Endothelial cell of umbilical vein (primary cell): Measurements from ENCODE around the gene HOXD10.

Source experiments
- TF ChIP-seq, protein P1 (sequence below), 2 donors: IDR thresholded peaks; 1 replicate in 1 of 2; 2 replicates in 1 of 2; pipeline ENCODE4 v1.5.1; 2011; ENCODE audit warnings: low read length in 2 of 2, mild to moderate bottlenecking in 2 of 2, moderate library complexity in 2 of 2, control low read depth in 1 of 2, inconsistent platforms in 1 of 2, low read depth in 1 of 2; ENCODE audit not compliant: insufficient read depth in 1 of 2; ENCODE audit errors: extremely low read depth in 1 of 2
- TF ChIP-seq, protein P2 (sequence below): IDR thresholded peaks from 2 replicates; pipeline ENCODE4 v1.6.1; 2011; ENCODE audit not compliant: insufficient read depth, insufficient read length

DNA sequence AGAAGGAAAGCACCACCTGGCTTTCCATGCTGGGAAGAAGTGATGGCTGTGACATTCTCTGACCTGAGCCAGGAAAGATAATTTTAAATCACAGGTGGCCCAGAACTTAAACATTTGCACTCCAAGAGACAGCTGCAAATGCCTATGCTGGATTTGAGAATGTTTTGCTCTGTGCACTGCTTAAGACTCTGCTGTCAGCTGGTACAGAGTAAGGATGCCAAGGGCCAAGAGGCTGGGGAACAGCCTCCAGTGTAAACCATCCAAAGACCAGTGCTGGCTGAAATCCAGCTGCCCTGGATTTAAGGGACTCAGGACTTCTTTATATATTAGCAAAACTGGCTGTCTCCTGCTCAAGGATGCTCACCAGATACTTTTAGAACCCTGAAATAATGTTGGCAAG, 16.8 kb downstream of the HOXD10 start:
- TF ChIP-seq, protein P1, sequence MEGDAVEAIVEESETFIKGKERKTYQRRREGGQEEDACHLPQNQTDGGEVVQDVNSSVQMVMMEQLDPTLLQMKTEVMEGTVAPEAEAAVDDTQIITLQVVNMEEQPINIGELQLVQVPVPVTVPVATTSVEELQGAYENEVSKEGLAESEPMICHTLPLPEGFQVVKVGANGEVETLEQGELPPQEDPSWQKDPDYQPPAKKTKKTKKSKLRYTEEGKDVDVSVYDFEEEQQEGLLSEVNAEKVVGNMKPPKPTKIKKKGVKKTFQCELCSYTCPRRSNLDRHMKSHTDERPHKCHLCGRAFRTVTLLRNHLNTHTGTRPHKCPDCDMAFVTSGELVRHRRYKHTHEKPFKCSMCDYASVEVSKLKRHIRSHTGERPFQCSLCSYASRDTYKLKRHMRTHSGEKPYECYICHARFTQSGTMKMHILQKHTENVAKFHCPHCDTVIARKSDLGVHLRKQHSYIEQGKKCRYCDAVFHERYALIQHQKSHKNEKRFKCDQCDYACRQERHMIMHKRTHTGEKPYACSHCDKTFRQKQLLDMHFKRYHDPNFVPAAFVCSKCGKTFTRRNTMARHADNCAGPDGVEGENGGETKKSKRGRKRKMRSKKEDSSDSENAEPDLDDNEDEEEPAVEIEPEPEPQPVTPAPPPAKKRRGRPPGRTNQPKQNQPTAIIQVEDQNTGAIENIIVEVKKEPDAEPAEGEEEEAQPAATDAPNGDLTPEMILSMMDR (IDR thresholded peaks at IDR 0.05; ENCODE audit: extremely low read depth in 1 of 2, insufficient read depth in 1 of 2, low read depth in 1 of 2, low read length in 2 of 2): no peak
- TF ChIP-seq, protein P2, sequence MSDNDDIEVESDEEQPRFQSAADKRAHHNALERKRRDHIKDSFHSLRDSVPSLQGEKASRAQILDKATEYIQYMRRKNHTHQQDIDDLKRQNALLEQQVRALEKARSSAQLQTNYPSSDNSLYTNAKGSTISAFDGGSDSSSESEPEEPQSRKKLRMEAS: no peak
